NCI-H510A (cell line): ENCODE measurements around the gene SAA1.
"Not testable (repeated sequence)": the region's sequence is repeated elsewhere in the genome, so short reads cannot be mapped to it uniquely, and the experiment has no call there.

Experiments used
- DNase-seq: peaks from one replicate; lab custom pipeline; 2025; lab: John Stamatoyannopoulos, UW

SAA1 gene

DNA sequence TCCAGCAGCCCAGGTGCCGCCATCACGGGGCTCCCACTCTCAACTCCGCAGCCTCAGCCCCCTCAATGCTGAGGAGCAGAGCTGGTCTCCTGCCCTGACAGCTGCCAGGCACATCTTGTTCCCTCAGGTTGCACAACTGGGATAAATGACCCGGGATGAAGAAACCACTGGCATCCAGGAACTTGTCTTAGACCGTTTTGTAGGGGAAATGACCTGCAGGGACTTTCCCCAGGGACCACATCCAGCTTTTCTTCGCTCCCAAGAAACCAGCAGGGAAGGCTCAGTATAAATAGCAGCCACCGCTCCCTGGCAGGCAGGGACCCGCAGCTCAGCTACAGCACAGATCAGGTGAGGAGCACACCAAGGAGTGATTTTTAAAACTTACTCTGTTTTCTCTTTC, at the start of gene SAA1:
Gene SAA1, plus strand, starts transcription at position 316 of the 400 bp plus-strand sequence. CDS start 624 bp downstream, outside the sequence.
- no peak for DNase-seq

DNA sequence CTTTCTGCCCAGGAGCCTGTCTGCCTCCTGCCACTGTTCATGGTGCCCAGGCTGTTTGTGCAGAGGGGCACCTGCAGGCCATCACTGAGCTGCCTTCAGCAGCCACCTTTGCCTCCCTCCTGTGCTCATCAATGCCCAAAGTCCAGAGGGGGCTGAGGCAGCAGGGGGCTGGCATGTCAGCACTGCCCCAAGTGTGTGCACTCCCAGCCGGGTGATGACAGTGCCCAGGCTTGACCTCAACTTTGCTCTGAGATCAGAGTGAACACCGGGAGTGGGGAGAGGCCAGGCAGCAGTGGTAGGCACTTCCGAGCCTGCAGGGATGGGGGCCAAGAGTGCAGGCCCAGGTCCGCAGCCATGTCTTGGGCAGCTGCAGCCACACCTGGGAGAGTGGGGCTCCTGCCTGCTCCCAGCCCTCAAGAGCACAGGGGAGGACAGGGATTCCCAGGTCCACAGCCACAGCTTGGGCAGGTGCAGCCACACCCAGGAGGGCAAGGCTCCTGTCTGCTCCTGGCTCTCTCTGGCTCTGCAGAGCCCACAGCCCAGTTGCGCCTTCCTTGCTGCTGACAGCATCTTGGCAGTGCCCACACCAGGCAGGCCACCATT, 44.7 kb upstream of the SAA1 start:
- no peak for DNase-seq

DNA sequence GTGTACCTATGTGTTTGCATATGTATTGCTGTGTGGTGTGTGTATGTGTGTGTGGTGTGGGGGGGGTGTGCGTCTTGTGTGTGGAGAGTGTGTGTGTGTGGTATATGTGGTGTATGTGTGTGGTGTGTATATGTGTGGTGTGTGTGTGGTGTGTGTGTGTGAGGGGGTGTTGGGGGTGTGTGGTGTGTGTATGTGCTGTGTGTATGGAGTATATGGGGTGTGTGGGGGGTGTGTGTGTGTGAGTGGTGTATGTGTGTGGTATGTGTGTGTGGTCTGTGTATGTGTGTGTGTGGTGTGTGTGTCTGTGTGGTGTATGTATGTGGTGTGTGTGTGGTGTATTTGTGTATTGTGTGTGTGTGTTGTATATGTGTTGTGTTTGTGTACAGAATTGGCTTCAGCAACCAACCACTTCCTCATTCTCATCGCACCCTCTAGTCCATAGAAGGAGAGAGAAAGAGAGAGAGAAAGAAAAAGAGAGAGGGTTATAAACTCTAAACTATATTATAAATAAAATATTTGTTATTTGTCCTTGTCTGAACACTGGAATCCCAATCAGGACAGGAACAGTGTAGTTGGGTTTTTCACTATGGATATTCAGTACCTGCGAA, 43.1 kb upstream of the SAA1 start:
- DNase-seq: no peak

- no peak for DNase-seq
Observed at GRCh38 chr11:18223591-18224387, 42.3 kb upstream of the SAA1 start.

GRCh38 chr11:18225913-18226312, 40.2 kb upstream of the SAA1 start:
- no peak for DNase-seq

- no peak for DNase-seq
Observed at GRCh38 chr11:18229501-18229900, 36.6 kb upstream of the SAA1 start.

GRCh38 chr11:18230859-18231258, 35.2 kb upstream of the SAA1 start:
- no peak for DNase-seq

- DNase-seq: no peak
Observed at GRCh38 chr11:18233912-18234311, 32.2 kb upstream of the SAA1 start.

GRCh38 chr11:18235394-18236334, 30.4 kb upstream of the SAA1 start:
- DNase-seq: no peak

- DNase-seq: no peak
Observed at GRCh38 chr11:18236664-18237356, 29.3 kb upstream of the SAA1 start, which contains the start of gene SAA4. Gene SAA4, minus strand, starts transcription at chr11:18236802. Its CDS starts 876 bp downstream, at chr11:18235926.

DNA sequence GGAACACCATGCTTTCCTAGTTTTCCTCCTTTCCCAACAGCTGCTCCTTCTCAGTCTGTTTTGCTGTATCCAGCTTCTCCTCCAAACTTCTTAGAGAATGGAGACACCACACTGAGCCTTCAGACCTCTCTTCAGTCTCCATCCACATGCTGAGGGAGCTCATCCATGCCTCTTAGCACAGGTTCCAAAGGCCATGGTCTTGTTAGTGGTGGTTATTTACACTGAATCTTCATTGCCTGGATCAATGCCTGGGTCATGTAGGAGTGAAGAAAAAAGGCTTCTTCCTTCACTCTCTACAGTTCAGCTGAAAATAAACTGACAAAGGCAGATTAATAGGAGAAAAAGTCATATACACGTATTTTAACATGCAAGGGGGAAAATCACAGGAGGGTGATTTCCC, 26.4 kb upstream of the SAA1 start:
- DNase-seq: no peak

- no peak for DNase-seq
Observed at GRCh38 chr11:18243783-18244362, 22.2 kb upstream of the SAA1 start.

DNA sequence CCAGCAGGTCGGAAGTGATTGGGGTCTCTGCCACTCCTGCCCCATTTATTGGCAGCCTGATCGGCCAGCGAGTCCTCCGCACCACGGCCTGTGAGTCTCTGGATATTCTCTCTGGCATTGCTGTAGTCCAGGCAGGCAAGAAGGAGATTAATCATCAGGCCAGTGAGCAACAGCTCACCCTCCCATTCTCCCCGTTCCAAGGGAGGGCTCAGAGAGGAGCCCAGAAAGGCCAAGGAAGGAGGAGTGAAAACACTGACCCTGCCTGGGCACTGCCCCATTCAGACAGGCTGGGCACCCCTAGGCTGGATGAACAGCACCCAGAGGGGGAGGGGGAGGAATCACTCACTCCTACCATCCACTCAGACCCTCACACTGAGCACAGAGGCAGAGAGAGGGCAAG, 20.7 kb upstream of the SAA1 start:
- DNase-seq: no peak

- not testable (repeated sequence) for DNase-seq
Observed at GRCh38 chr11:18246379-18247190, 19.5 kb upstream of the SAA1 start.

GRCh38 chr11:18247191-18247581, 18.9 kb upstream of the SAA1 start:
- not testable (repeated sequence) for DNase-seq

- DNase-seq: no peak
Observed at GRCh38 chr11:18248561-18248960, 17.5 kb upstream of the SAA1 start, which contains the start of gene SAA2. Gene SAA2, minus strand, starts transcription at chr11:18248668. Its CDS starts 657 bp downstream, at chr11:18248011.

DNA sequence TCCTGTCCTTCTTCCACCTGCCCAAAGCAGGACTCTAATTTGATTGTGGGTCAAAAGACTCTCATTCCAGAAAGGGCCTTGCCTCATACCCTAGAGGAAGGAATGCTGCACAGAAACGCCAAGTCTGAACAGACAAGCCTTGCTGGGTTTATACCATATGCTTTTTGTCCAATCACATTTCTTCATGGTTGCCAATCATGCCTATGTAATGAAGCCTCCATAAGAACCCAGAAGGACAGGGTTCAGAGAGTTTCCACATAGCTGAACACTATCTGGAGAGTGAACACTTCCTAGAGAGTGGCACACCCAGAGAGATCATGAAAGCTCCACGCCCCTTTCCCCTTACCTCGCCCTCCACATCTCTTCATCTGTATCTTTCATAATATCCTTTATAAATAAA, 12.8 kb upstream of the SAA1 start:
- DNase-seq: no peak

GRCh38 chr11:18253778-18254338, 12.2 kb upstream of the SAA1 start:
- DNase-seq: no peak

DNA sequence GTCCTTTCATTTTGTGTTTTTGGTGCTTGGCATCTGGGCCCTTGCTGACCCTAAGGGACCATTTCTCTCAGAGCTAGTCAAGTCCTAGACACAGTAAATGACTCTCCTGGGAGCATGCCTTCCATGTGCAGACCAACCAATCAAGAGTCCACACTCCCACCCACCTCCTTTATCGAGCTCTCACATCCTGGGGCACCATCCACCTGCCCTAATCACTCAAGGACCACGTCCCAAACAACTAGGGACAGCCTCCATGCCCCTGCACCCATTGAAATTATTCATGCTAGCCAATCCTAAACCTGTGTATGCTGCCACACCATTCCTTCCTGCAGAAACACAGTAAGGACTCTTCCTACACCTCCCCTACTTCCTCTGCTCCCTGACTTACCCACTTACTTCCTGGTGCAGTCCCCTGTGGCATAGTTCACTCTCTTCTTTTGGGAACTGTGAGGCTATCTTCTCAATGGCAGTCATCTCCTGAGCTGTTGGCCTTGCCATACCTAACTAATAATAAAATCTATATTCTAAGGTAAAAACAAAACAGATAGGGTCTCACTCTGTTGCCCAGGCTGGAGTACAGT, 11.2 kb upstream of the SAA1 start:
- no peak for DNase-seq
